ENCODE measurements around the gene COX6B2.

COX6B2 gene

DNA sequence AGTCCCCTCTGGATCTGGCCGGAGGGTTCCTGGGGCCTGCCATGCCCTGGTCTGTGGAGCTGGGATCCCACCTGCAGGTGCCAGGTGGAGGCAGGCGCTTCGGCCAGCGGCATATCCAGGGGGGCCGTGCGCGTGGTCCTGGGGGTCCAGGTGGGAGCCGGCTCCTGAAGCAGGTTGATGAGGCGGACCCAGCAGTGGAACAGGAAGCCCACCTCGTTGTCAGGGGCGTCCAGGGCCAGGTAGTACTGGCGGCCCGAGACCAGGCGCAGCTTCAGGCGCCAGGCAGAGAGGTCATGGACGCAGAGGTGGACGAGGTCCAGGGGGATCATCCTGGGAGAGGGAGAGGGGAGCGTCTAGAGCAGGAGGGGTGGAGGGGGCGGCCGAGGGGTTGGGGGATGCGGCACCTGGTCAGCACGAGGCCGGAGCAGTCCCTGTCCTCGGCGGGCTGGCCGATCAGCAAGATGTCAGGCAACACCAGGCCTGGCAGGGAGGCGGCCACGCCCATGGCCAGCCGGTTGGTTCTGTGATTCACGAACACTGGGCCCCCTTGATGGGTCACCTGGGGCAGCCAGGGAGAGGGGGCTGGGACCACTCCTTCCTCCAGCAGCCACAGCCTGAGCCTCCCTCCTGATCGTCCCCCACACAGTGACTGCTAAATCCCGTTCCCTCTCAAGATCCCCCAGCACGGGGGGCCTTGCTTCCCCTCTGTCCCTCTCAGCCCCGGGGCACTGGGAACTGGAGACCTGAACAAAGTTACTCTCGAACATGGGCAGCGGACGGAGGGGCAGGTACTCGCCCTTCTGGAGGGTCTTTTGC lies 7.9 kb upstream of the COX6B2 start:
- no peak for DNase-seq (ENCODE audit: low spot score)

DNA sequence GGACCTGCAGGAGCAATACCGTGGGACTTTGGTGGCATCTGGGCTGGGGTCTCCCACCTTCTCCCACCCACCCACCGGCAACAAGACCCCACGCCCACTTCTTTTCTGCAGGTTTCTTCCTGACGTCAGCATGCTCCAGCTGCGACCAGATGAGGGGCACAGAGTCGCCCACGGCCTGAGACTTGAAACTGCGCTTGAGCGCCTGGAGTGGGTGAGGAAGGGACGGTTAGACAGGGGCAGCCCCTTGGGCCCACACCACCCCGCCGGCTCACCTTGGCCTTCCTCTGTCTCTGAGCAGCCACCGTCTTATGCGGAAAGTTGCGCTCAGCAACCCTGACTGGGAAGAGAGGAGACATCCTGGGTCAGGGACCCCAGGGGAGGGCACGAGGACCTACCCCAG lies 6.4 kb upstream of the COX6B2 start:
- no peak for DNase-seq (ENCODE audit: low spot score)

DNA sequence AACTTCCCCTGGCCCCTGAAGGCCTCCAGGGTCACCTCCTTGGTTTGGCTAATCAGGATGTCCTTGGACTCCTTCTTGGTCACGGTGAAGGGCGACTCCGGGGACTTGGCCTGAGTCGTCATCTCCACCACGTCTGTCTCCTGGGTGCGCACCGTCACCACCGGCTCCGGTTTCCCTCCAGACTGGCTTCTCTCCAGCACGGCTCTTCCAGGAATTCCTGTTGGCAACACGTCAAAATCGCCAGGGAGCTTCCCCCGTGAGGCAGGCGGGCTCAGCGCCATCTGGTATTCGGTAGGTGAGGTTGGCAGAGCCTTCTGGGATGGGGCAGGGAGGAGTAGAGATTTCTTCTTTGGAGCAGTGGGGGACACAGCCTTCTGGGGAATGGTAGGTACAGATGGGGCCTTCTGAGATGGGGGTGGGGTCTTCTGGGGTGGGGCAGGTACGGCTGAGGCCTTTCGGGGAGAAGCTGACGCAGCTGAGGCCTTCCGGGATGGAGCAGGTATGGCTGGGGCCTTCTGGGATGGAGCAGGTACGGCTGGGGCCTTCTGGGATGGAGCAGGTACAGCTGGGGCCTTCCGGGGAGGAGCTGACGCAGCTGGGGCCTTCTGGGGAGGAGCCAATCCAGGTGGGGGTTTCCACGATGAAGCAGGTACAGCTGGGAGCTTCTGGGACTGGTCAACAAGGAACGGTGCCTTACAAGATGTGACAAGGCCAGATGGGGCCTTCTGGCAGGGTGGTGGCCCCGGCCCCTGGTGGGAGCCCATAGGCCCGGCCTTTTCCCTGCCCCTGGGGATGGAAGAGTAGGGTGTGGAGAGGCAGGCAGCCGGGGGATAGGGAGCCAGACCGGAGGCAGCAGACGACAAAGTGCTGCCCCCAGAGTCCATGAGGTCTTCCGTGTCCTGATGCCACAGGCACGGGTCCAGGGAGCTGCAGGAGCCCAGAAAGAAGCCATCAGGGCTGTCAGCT lies 4.7 kb upstream of the COX6B2 start:
- no peak for DNase-seq (ENCODE audit: low spot score)

DNA sequence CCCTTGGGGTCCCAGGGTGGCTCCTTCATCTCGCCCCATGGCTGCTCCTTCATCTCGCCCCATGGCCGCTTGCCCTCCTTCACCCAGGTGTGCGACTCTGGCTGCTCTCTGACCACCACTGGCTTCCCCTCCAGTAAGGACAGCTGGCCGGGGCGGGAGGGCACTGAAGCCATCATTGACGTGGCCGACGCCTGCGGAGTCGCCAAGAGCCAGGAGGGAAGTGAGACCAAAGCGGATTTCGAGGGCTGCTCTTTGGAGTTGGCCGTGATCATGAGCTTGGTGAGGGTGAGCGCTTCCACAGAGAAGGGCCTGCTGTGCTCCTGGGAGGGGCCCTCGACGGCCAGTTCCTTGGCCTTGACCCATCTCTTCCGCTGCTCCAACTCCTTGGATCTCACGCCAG lies 4.0 kb upstream of the COX6B2 start:
- no peak for DNase-seq (ENCODE audit: low spot score)

DNA sequence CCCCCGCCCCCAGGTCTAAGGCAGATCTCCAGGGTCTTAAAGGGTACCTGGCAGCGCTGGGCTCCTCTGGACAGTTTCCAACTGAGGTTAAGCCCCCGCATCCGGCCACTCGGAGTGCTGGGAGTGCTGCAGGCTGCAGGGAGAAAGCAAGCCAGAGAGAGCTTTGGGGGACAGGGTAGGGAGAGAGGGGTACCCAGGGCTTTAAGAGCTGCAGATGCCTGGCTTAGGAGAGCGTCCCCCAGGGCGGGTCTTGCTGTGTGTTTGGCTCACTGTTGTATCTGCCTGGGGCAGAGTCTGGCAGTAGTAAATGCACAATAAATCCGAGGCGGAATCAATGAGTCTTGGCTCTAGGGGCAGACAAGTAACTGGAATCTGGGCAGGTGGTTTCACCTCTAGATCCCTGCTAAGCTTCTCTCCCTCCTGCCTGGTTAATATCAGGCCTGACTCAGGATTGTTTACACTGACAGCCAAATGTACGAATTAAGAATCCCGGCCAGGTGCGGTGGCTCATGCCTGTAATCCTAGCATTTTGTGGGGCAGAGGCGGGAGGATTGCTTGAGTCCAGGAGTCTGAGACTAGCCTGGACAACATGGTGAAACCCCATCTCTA lies 798 bp upstream of the COX6B2 start:
- no peak for DNase-seq (ENCODE audit: low spot score)

DNA sequence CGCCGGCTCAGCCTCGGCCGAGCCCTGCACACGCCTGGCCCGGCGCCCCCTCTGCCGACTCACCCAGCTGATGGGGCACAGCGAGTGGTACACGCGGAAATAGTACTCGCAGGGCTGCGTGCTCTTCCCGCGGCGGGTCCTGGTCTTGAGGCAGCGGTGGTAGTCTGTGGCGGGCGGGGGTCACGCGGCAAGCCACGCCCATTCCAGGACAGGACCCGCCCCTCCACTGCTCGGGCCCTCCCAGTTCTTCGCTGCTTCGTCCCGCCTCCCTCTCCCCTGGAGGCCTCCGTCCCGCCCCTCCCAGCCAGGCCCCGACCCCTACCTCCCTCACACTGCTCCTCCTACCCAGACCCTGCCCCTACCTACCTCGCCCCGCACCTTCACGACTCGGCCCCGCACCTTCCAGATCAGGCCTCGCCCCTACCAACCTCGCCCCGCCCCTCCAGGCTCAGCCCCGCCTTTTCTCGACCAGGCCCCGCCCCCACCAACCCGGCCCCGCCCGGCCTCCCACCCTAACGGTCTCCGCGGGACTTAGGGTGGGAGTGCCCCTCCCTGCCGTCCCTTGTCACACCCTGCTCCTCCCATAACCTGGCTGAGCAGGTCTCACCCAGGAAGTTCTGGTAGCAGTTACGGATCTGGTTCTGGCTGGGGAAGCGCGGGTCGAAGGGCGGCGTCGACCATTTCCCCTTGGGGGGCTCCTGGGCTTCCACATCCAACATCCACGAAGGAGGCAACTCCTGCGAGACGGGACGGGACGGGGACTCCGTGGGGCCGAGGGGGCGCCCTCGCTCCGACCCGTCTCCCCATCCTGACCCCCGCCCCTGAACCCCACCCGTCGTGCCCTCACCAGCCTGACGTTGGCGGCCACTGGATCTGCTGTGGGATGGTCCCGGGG lies 469 bp downstream of the COX6B2 start:
- peak; percentile 8 for DNase-seq (ENCODE audit: low spot score)

DNA sequence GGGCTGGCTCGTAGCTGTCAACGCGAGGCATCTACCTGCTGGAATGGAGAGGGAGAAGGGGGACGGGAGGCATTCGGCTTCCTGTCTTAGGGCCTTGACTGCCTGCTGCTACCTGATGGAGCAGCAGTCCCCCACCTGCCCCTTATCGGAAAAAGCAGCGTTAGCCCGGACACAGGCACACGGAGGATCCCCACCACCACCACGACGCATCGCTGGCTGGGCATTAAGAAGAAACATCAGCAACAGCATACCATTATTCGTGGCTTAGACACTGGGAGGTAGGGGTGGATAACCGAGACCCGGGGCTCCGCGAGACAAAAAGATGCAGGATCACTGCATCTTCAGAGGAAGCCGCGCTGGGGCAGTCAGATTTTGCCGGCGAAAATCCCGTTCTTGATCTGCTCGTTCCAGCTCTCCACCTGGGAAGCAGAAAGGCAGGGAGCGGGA lies 1.1 kb downstream of the COX6B2 start:
- no peak for DNase-seq (ENCODE audit: low spot score)

DNA sequence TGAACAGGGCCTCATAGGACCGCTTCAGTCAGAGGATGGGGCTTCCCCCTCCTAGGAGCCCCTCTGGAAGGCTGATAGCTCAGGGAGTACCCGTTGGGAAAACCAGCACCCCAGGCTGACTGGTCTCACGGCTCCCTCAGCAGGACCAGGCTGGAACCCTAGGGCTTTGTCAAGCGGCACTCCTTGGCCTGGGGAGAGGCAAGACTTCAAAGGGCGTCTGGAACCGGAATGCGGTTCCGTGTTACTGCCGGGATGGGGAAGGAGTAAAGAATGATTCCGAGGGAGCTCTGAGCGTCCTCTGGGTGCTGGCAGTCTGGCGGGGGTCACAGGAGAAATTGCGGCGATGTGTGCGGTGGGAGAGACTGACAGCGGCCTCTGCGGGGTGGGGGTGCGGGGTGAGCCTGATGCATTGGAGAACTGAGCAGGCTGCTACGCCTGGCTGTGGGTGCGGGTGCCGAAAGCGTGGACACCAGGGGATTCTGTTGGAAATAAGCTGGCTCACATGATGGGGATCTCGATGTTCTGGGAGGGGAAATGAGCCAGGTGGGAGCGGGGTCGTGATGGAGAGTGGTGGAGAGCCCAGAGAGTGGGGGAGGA lies 1.9 kb downstream of the COX6B2 start:
- no peak for DNase-seq (ENCODE audit: low spot score)

DNA sequence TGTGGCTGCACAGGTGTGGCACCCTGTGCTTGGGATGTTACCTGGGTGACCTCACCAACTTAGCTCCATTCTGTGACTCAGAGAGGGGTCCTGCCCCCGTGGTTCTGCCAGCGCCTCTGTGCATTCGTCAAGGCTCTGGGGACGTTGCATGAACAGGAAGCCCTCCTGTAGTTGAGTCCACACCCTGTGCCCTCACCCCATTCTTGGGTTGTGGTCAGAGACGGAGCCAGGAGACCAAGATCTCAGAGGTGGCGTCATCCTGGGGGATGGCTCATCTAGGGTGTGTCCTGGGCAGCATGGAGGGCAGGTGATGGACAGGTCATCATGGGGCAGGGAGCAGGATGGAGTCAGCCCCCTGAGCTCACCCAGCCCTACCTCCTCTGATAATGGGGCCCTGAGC lies 2.5 kb downstream of the COX6B2 start:
- DNase-seq (ENCODE audit: low spot score), result no peak

DNA sequence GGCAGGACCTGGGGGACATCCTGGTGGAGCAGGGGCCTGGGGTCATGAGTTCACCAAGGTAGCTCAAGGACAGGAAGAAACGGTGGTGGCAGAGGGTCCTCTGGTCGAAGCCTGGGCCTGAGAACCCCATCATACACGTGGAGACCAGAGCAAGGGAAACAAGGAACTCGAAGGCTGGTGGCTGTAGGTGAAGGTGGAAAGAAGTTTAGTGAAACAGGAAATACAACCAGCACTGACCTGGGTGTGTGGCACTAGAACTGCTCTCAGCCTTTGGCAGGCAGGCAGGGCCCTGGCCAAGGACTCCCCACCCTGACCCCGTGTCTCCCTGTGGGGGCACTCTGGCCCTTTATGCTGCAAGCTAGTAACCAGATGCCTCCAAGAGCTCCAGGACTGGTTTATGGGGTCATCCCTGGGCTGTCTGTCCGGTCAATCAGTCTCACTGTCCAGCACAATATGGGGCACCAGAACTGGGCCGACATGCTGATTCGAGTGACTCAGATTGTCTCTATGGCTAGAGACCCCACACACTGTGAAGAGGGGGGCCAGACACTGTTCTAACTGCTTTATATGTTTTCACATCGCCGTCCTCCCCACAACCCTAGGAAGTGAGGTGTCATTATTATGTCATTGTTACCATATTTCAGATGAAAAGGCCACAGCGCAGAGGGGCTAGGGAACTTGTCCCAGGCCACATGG lies 3.8 kb downstream of the COX6B2 start:
- no peak for DNase-seq (ENCODE audit: low spot score)

DNA sequence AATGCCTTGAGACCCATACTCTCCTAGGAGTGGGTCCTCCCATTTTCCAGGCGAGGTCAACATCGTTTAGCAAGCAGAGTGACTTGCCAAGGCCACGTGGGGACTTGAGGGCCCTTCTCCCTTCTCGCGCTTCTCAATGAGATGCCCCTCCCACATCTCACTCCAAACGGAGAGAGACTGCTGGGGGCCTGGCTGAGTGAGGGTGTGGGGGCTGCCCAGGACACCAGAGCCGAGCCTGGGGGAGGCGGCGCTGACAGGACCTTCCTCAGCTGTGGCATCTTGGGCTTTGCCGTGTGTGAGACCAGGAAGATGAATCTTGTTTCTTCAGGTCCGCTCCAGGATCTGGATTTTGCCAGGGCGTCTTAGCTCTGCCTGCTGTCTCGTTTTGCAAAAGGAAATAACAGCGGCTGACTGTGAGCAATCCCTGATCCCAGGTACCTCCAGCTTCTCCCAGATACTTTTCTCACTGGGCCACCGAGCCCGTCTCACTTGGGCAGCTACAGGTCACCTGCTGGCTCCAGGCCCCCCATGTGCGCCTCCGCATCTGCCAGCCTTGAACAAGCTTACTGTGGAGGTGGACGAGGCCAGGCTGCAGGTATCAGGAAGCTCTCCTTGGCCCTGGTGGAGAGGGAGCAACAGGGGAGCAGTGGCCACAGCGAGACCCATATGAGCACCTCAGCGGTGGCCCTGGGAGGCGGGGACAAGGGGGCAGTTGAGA lies 6.0 kb downstream of the COX6B2 start:
- no peak for DNase-seq (ENCODE audit: low spot score)

DNA sequence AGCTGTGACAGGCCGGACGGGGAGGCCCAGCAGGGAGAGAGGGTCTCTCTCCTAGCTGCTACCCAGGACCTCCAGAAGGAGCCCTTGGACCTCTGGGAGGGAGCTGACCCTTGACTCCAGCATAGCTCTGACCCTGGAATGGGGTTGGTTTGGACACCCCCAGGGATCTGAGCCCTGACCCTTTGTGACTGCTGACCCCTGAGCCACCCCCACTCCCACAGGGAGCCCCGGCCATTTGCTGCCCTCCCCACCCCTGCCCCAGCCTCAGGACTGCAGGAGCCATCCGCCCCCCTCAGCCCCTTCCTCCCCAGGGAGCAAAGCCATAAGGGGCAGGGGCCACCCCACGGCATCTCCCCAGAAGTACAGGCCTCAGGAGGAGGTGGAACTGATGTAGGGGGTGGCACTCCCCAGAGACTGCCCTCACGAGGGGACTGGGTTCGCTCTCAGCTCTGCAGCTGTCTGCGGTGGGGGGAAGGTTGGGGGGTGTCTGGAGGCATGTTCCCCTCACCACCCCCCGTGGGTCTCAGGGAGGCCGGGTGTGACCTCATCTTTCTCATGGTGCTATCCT lies 7.0 kb downstream of the COX6B2 start:
- no peak for DNase-seq (ENCODE audit: low spot score)

DNA sequence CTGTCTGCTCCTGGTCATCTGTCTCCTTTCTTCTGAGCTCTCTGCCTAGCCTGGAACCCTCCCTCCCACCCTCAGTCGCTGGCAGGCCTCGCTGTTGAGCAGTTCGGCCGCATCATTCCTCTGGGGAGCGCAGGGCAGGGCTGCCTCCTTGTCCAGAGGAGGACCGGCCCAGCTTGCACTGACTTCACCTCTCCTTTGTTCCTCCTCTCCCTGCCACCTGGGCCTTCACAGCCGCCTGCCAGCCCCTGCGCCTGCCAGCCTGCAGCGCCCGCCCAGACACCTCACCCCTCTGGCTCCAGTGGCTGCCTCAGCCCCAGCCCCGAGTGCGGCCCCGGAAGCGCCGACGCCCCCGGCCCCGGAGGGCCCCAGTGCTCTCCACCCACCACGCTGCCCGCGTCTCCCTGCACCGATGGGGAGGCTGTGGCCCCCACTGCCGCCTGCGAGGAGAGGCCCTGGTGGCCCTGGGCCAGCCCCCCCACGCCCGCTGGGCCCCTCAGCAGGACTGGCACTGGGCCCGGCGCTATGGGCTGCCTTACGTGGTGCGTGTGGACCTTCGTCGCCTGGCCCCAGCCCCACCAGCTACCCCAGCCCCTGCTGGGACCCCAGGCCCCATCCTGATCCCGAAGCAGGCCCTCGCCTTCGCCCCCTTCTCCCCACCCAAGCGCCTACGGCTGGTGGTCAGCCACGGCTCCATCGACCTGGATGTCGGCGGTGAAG lies 7.6 kb downstream of the COX6B2 start:
- no peak for DNase-seq (ENCODE audit: low spot score)

DNA sequence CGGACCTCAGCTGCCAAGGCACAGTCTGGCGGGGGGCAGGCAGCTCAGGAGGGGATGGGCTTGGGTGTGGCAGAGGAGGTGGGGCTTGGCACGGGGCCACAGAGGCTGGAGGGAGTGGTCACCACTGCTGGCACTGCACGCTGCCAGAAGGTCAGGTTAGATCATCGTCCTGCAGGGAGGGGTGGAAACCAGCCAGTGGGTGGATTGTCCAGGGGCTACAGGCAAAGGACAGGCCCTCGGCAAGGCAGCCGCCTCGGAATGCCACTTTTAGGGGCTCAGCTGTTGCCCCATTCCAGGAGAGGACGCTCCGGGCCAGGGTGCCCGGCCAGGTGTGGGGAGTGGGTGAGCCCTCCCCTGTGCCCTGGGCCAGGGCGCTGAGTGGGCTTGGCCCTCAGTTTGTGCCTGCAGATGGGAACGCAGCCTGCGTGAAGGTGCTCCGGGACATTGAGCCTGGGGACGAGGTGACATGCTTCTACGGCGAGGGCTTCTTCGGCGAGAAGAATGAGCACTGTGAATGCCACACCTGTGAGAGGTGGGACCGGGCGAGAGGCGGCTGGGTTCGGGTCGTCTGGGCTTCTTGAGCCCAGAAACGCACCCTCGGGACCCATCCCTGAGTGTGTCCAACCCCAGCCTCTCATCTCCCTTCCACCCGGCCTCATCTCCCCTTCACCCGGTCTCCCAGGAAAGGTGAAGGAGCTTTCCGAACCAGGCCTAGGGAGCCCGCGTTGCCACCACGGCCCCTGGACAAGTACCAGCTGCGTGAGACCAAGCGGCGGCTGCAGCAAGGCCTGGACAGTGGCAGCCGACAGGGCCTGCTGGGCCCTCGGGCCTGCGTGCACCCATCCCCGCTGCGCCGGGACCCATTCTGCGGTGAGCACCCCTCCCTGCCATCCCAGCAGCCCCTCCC lies 8.4 kb downstream of the COX6B2 start:
- DNase-seq (ENCODE audit: low spot score), result no peak

DNA sequence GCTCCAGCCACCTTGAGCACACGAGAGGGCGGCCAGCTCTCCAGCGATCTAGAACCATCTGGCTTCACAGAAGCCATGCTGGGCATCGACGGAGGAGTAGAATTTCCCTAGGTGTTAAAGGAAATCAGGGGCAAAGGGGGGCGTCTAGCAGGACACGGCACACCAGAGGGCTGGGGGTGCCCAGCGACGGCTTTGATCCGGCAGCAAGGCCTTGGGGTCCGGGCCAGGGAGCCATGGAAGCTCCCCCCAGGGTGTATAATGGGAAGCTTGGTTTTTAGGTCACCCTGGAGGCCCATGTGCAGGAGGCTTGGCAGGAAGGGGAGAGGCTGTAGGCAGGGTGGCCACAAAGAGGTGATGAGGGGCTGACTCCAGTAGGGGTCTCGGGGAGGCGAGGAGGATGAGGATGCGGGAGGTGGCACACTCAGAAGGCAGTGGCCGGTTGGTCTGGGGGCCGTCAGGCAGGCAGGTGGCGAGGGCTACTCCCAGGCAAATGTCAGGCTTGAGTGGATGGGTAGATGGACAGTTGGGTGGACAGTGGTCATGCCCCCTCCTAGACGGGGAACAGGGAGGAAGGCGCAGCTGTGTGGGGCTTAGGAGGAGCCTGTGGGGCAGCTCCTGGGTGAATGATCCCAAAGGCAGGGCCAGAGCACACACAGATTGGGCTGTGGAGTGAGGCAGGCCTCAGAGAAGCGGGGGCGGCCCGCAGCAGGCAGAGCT lies 9.3 kb downstream of the COX6B2 start:
- DNase-seq (ENCODE audit: low spot score), result no peak

DNA sequence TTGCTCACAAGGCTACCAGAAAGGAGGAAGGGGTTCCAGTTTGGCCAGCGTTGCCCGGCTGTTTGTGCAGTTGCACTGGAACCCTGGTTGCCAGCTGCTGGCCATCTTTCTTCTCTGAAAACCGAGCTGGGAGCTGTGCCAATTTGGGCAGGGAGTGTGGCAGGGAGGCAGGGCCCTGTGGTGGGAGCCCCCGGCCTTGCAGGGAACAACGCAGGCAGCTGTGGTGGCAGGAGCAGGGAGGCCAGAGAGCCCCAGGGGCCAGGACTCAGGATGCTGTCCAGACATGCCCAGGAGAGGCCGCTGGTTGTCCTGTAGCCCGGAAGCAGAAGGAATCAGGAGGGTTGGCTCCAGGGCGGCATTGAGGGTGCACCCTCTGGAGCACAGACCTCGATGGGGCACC lies 10.1 kb downstream of the COX6B2 start:
- DNase-seq (ENCODE audit: low spot score), result peak; percentile 63

Measured in globus pallidus (tissue), 1 donor.